Right atrium auricular region (tissue), 2 donors: ENCODE data around the gene GNG7. TPM values are rescaled to one million over a fixed set of nuclear protein-coding genes. Genes with fewer than 3 reads are reported as not detected.
"Not testable (repeated sequence)": the region's sequence is repeated elsewhere in the genome, so short reads cannot be mapped to it uniquely, and the experiment has no call there.

ENCODE experiments used
- DNase-seq: peaks from one replicate; pipeline ENCODE4 v3.0.0-alpha.2; 2019; ENCODE audit warnings: low spot score
- H3K27ac ChIP-seq, 2 donors: fragments of 200-600 bp; sonication (generic); 1 replicate in 1 of 2; 2 replicates in 1 of 2; pipeline ENCODE4 v1.5.1; 2016 to 2019
- H3K27me3 ChIP-seq, 2 donors: fragments of 200-600 bp; sonication (generic); one replicate each; pipeline versions ENCODE4 v1.5.1 to v1.6.0; 2017 to 2019
- H3K36me3 ChIP-seq: fragments of 200-600 bp; sonication (generic); one replicate; pipeline ENCODE4 v1.5.1; 2016
- H3K4me1 ChIP-seq, 2 donors: fragments of 200-600 bp; sonication (generic); one replicate each; pipeline versions ENCODE4 v1.5.1 to v1.6.0; 2017 to 2019
- H3K4me3 ChIP-seq, 2 donors: fragments of 200-600 bp; sonication (generic); 1 replicate in 1 of 2; 2 replicates in 1 of 2; pipeline ENCODE4 v1.5.1; 2017 to 2019; ENCODE audit warnings: mild to moderate bottlenecking in 1 of 2, moderate library complexity in 1 of 2
- H3K9me3 ChIP-seq, 2 donors: fragments of 200-600 bp; sonication (generic); one replicate each; pipeline ENCODE4 v1.5.1; 2019
- CTCF ChIP-seq, 2 donors: fragments of 200-600 bp; sonication (generic); IDR thresholded peaks; one replicate each; pipeline ENCODE4 v1.5.1; 2019; ENCODE audit warnings: antibody characterized with exemption in 2 of 2
- total RNA-seq, 2 donors: library from RNA; depleted of rRNA; stranded (reverse); fragments of >200 nt; gene quantifications; one replicate each; pipeline ENCODE4 v1.1.0, GENCODE V29; 2016

GNG7 gene
- total RNA-seq, 2 donors from 2014 or later, result 18.0 to 22.8 TPM

- no peak for DNase-seq
- H3K4me1 ChIP-seq, result no peaks in the 10 kb centered on the region
Observed at GRCh38 chr19:2560369-2560768, 142.1 kb downstream of the GNG7 start.

GRCh38 chr19:2558543-2558942, 144.0 kb downstream of the GNG7 start:
- DNase-seq, result no peak
- no peaks in the 10 kb centered on the region for H3K36me3 ChIP-seq
- TF ChIP-seq CTCF (IDR thresholded peaks at IDR 0.05), result no peak
- no peaks in the 10 kb centered on the region for H3K9me3 ChIP-seq
- H3K4me1 ChIP-seq, result no peaks in the 10 kb centered on the region
- no peak overlapping the region for H3K27ac ChIP-seq
- H3K4me3 ChIP-seq, result no peak overlapping the region
- H3K27me3 ChIP-seq, result no peaks in the 10 kb centered on the region

More at GRCh38 chr19:2560369-2560768, 142.1 kb downstream of the GNG7 start:
- Histone ChIP-seq H3K27ac (no peak overlapping the region), H3K36me3 (no peaks in the 10 kb centered on the region), H3K9me3 (no peaks in the 10 kb centered on the region), H3K27me3 (no peaks in the 10 kb centered on the region), H3K4me3 (no peak overlapping the region)
- TF ChIP-seq CTCF (IDR thresholded peaks at IDR 0.05), result no peak

- H3K4me3 ChIP-seq, H3K9me3 ChIP-seq, H3K4me1 ChIP-seq, H3K36me3 ChIP-seq, H3K27me3 ChIP-seq, H3K27ac ChIP-seq, DNase-seq: not testable (repeated sequence)
Observed at GRCh38 chr19:2558131-2558530, 144.4 kb downstream of the GNG7 start.

- Histone ChIP-seq H3K36me3 (no peaks in the 10 kb centered on the region), H3K27ac (no peak overlapping the region), H3K4me1 (peaks cover 0 to 7% of the 10 kb centered on the region in 2 donors), H3K9me3 (no peaks in the 10 kb centered on the region), H3K4me3 (no peak overlapping the region), H3K27me3 (no peaks in the 10 kb centered on the region)
- DNase-seq, result no peak
- TF ChIP-seq CTCF (IDR thresholded peaks at IDR 0.05), result no peak
Observed at GRCh38 chr19:2557093-2557440, 145.4 kb downstream of the GNG7 start.

GRCh38 chr19:2556221-2557092, 146.0 kb downstream of the GNG7 start:
- no peaks in the 10 kb centered on the region for H3K27me3 ChIP-seq
- no peak for TF ChIP-seq CTCF (IDR thresholded peaks at IDR 0.05)
- H3K27ac ChIP-seq, result no peak overlapping the region
- no peaks in the 10 kb centered on the region for H3K36me3 ChIP-seq
- peaks cover 0 to 9% of the 10 kb centered on the region in 2 donors for H3K4me1 ChIP-seq
- no peak overlapping the region for H3K4me3 ChIP-seq
- no peak for DNase-seq
- H3K9me3 ChIP-seq, result no peaks in the 10 kb centered on the region

- Histone ChIP-seq H3K36me3 (no peaks in the 10 kb centered on the region), H3K4me3 (no peak overlapping the region), H3K27ac (no peak overlapping the region), H3K9me3 (no peaks in the 10 kb centered on the region), H3K27me3 (no peaks in the 10 kb centered on the region), H3K4me1 (peaks cover 0 to 16% of the 10 kb centered on the region in 2 donors)
- DNase-seq, result no peak
- no peak for TF ChIP-seq CTCF (IDR thresholded peaks at IDR 0.05)
Observed at GRCh38 chr19:2555422-2556220, 146.9 kb downstream of the GNG7 start.
